Measurements from ENCODE around the gene HDAC7.

The HDAC7 gene

DNA sequence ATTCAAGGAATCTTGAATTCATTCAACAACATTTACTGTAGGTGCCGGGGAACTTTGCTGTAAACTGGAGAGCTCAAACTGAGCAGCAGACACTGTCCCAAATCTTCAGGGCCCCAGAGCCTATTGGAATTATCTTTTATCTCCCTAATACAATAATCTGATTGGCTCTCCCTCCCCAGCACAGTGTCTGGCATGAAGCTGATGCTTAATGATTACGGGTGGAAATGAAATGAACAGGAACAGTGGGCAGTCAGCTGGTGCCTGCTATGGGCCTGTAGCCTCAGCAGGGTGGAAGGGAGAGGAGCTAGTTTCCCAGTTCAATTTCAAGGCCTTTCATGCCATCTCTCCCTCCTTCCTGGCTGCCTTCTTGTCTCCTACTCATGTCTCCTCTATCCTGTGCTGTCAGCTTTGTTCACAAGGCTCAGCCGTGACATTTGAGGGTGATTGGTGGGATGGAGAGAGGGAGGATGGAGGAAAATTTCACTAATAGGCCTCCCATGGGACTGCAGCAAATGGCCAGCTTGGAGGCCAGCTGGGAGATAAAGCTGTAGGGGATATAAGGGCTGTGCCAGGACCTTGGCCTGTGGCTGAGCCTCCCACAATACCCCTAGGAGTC lies 56.7 kb downstream of the HDAC7 start:
- DNase-seq (ENCODE audit: low spot score) = peak; percentile 64

DNA sequence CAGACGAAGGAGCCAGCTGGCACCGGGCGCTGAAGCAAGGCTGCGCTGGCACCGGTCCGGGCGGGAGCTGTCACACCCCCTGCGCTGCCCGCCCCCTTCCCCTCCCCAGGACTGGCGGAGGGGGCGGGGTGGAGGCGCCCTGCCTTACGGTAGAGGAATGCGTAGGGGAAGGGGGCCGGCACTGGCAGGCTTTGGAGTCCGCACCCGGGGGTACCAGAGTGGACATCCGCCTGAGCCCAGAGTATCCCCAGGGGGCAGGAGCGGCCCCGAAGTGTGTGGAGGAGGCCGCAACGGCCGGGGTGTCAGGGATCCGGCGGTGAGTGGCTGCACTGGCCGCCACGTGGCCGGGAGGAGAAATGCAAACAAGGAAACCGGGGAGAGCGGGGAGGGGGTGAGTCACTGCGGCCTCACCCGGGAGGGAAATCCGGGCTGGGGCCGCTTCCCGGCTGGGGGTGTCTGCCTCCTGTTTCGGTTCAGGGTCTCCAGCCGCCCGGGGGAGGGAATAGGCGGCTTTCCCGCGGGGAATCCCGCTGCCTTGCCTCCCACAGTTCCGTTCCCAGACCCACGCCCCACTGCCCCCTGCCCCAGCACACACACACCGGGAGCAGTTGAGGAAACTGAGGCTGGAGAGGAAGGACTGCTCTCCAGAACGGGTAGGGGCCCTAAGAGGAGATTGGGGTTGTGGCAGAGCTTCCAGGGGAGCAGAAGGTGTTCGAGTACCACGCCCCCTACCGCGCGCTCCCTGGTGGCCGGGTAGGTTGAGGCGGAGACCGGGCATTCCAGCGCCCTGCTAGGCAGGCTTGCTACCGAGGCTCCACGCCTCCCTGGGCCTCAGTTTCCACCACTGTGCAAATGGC lies 60.6 kb downstream of the HDAC7 start, which contains the start of gene RAPGEF3:
TSS of gene RAPGEF3 (minus strand) at position 47 of the 857 bp plus-strand sequence. CDS start 324 bp downstream, outside the sequence.
- DNase-seq (ENCODE audit: low spot score) = peak; percentile 98

DNA sequence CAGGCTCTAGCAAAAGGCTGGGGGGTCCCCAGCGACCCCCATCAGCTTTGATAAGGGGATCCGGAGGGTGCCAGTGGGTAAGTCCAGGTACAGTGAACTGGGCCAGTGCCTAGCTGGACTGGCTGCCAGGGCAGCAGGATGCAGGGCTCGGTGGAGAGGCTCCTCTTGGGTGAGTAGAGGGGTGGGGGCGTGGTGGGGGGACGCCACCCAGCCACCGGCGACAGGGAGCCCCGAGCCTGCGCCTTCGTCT lies 61.2 kb downstream of the HDAC7 start:
- DNase-seq (ENCODE audit: low spot score) = no peak

DNA sequence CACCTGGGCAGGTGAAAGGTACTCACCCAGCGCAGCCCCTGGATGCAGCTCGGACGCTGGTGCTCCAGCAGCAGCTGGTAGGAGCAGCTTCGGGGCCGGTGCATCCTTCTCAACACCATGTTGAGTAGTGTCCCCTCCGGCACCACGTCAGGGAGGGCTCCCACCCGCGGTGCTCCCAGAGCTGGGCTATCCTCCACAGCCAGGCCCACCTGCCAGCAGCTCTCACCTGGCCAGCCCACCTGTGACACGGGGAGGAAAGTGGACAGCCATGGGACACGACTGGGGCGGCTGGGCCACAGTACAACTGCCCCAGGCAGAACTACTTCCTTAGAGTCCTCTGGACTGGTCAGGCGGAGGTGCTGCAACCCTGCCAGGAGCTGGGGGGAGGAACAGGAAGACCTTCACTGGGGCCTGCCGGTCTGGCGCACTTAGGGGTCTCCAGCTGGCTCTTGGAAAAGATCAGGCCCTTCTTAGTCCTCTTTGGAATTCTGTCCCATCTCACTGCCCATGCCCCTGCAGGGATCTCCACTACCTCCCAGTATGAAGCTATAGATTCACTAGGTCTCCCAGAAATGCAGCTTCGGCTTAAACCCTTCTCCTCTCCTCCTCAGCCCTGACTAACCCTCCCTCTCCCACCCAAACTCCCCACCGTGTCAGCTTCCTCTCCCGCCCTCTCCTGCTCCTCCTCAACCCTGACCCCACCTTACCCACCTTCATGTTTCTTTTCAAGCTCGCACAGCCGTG lies 61.7 kb downstream of the HDAC7 start:
- DNase-seq (ENCODE audit: low spot score) = peak; percentile 62

DNA sequence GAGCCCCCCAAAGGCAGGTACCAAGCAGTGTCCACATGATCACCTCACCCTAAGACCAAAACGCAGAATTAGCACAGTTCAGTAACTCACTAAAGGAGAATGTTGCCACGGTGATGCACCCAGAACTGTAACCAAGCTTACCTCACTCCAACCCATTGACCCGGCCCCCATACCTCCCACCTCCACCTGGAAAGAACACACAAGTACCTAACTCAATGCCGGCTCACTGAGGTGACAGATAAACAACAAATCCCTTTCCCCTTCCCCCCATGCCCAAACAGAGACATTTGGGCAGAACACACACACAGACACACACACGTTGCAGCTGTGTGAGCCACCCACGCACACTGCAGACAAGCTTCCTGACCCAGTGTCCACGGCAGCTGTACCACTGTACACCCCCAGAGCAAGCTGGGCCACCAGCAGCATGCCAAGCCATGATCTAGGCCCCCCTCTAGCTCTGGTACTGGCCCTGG lies 62.3 kb downstream of the HDAC7 start:
- peak; percentile 71 for DNase-seq (ENCODE audit: low spot score)

DNA sequence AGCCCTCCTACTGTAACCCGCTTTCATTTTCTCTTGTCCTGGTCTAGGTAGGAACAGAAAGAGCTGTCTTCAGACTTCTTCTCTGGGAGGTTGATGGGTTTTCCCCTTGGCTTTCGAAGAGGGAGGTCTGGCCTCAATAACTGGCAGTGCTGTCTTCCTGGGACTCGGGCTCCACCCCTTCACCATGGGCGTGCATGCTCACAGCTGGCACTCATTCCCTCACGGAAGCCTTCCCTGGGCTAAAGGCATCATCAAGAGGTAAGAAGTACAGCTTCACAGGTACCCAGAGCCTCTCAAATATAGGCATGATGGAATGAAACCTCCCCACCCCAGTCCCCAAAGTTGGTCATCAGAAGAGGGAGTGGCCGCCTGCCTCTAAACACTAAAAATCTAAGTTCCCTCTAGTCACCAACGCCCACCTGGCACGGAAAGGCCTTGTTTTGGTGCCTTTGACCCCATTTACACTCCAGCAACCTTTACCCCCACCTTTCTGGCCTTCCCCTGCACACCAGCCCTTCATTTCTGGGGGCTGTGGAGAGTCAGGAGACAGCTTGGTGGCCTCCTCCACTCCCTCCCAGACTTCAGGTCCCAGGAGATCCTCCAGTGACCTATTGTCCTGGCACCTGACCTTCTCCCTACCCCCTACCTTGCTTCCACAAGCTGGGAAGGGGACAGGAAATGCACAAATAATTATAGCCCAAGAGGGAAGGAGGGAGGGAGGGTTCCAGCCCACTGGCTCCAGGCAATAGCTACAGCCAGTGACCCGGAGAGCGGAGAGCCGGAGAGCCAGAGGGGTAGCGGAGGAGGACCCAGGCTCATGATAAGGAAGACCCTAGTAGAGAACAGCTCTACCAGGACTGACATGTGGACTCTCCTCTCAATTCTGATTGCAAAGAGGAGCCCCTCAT lies 63.8 kb downstream of the HDAC7 start:
- peak; percentile 78 for DNase-seq (ENCODE audit: low spot score)

DNA sequence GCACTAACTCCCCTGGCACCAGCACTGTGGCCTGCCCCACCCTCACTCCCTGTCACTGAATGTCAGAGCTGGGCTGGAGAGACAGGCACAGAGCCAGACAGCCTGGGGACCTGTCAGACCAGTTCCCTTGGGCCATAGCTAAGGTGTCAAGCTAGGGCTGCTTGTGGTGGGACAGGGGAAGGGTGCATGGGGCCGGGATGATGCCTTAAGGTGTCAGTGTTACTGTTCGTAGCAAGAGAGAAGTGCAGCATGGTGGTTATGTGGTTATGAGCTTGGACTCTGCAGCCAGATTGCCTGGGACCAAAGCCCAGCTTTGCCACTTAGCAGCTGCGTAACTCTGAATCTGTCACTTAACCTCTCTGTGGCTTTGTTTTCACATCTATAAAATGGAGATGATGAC lies 64.8 kb downstream of the HDAC7 start:
- no peak for DNase-seq (ENCODE audit: low spot score)

DNA sequence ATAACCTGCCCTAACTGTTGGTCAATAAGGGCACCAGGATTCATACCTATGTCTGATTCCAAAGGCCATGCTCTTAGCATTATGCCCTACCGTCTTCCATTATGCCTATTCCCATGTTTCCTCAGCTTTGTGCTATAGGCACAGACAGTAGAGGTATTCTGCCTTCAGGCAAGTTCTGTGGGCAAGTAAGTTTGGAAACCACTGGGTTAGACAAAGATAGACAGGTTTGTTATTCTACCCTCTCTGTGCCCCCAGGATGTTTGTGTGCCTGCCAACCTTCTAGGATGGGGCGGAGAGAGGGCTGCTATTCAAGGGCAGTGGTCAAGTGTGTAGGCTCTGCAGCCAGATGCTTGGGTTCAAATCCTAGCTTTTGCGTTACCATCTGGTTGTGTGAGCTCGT lies 65.6 kb downstream of the HDAC7 start:
- no peak for DNase-seq (ENCODE audit: low spot score)

DNA sequence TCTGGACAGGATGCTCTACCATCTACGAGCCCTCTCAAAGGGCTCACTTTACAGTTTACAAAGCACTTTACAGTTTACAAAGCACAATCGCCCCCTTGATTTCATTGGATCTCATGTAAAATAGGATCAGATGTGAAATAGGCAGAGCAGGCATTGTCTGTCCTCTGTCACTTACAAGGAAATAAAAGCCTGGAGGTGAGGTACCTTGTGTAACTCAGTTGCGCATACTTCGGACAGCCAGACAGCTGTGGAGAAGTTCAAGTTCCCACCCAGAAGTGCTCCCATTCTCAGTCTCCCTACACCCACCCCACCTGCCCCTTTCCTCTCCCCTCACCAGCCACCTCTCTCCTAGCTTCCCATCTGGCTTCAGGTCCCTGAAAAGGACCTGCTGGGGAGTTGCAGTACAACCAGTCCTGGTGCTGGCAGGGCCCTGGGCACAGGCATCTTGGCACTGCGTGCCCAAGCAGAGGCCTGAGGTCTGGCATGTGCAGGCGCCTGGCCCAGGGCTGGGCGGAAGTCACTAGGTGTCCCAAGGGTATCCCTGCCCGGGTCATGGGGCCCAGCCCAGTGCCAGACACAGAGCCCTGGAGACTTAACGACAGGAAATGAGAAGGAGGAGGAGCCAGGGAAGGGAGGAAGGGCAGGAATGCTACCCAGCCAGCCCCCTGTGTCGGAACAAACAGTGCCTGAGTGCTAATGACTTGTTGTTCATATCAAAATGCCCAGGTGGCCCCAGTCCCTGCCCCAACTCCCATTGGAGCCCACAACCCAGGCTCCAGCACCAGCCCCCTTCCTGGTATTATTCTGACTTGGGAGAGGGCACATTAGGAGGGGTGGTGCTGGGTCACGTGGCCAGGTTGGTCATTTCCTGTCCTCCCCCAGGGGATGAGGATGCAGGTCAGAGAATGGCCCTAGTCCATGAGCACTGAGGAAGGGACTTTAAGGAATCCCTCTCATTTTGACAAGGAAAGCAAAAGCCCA lies 66.4 kb downstream of the HDAC7 start:
- peak; percentile 74 for DNase-seq (ENCODE audit: low spot score)

DNA sequence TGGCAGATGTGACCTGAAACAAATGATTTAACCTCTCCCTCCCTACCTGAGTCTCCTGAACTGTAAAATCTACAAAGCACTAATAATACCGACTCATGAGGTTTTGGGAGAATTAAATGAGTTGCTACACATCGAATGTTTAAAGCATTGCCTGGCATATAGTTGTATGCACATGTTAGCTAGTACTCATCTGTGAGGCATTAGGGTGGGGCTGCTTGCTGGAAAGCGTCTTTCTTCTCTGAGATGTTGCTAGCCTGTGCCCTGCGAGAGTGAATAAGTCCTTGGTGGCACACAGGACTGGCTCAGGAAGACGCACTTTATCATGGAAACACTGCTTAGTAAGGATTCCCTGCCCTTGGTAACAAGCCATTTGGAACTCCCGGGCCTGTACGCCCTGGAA lies 67.2 kb downstream of the HDAC7 start:
- DNase-seq (ENCODE audit: low spot score) = no peak

DNA sequence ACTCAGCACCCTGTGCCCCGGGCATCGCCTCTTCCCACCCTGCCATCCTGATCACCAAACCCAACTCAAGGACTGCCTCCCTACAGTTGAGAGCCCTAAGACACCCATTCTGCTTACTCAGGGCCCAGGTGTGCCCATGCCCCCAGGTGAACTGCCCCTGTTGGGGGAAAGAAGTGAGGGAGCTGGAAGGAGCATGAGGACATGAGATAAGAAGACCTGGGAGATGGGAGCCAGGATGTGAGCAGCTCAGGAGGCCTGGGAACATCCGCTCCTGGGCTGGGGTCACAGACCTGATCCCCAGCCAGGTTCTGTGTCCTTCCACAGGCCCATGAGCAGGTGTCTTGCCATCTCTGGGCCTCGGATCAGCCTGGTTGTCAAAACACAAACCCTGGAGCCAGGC lies 67.6 kb downstream of the HDAC7 start:
- no peak for DNase-seq (ENCODE audit: low spot score)

DNA sequence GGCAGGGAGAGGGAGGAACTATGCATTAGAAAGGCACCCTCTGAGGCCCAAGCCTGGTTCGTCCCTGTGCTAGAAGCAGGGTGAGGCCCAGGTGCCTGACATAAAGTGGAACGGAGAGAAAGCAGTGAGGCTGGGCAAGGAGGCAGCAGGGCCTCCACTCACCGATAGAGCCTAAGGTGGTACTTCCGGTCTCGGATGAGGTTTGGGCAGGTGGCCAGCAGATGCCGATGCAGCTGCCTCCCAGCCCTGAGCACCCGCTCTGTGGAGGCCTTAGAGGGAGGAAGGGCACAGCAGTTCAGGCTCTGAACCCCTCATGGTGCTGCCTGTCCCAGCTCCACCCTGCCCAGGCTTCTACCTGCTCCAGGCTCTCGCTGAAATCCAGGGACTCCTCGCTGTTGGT lies 68.1 kb downstream of the HDAC7 start:
- no peak for DNase-seq (ENCODE audit: low spot score)

DNA sequence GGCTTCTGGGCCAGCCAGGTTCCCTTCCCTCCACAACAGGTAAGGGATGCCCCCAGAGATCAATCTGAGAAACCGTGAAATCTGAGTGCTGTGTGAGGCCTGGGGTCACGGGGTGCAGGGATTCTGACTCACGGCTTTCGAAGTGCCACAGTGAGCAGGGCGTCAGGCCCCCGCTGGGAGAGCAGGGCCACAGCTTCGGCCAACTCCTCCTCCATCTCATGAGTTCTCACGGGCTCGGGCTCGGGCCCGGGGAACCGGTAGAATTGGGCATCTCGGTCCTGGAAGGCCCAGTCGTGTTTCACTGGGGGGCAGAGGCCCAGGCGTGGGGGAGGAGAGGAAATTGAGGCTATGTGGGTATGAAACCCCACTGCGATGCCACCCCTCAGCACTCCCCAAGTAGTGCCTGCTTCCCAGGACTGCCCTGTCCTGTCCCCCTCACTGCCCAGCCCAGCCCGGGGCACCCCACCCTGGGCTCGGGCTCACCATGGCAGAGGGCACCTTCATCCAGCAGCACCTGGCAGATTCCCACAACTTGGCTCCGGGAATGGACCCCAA lies 68.7 kb downstream of the HDAC7 start:
- DNase-seq (ENCODE audit: low spot score) = no peak

DNA sequence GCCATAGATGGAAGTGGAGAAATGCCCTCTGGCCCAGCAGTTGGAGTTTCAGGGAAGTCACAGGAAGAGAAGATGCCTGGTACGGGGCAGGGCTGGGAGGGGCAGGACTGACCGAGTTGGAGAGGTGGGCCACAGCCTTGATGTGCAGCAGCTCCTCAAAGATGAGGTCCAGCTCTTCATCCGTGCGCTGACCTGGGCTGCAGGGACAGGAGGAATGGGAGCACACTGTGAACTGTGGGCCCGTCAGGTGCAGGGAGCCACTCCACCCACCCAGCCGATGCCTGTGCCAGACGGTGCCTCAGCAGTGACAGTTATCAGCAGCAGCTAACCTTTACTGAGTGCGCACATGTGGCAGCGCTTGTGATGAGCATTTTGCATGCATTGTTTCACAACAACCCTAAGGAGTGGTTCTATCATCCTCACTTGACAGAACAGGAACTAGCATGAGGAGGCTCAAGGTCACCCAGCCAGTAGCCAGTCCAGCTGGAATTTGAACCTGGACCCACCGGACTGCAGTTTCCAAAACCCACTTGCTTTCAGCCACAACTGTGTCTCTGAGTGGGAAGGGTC lies 69.4 kb downstream of the HDAC7 start:
- no peak for DNase-seq (ENCODE audit: low spot score)

DNA sequence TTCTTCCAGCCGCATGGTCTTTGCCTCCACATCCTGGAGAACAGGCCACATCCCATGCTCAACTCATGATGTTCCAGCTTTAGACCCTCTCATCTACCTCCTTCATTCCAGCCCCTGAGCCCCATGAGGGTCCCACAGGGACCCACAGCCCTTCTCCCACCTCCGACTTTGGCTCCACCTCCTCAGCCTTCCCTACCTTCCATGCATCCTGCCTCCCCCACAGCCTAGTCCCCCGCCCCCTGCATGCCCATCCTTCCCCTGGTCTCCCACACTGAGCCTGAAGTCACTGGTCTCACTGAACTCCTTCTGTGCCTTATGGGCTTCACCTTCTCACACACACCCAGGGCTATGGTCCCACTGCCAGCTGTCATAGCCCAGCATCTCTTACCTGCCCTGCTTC lies 70.8 kb downstream of the HDAC7 start:
- DNase-seq (ENCODE audit: low spot score) = no peak

DNA sequence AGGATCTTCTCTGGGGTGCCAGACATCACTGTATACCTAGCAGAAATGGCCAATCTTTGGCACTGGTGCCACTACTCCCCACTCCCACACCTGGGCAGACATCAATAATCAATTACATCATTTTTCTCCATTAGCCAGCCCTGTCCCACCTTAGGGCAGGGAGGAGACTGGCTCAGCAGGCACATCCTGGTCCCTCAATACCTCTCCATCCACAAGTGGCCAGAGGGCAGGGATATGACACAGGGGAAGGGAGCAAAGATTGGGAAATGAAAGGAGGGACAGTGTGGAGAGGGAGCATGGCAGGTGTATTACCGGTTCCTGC lies 71.2 kb downstream of the HDAC7 start:
- no peak for DNase-seq (ENCODE audit: low spot score)

DNA sequence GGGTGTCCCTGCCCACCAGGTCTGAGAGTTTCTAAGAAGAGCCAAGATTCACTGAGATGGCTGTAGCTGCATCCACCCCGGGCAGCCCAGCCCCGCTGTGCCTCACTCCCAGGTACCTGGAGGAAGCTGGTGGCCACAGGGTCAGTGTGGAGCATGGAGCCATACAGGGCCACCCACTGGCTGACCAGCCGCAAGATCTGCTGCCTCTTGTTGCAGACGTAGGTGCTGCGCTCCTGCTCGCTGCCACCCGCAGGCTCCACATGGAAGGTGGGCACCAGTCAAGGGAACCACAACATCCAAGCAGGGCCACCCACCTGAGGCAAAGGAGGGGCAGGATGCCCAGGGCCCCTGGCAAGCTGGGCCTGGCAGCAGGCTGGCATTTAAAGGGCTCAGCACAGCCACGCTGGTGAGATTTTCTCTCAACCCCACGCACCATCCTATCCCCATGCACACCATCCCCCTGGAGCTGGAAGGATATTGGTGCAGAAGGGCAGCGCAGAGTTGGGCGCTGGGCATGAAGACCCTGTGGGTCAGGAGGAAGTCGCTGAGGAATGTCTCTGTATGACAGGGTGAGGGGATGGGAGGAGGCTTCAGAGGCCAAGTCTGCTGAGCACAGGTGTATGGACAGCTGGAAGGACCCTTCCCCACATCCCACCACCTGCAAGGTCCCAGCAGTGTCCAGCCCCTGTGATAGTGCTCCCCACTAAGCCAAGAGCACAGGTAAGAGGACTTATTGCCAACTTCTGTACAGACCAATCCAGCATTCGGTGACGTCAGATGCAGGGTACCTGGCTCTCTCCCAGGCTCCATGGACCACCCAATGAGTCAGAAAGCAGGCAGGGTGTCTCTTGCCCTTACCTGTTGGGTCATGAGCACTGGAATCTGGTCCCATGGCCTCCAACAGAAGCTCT lies 71.9 kb downstream of the HDAC7 start:
- DNase-seq (ENCODE audit: low spot score) = no peak

DNA sequence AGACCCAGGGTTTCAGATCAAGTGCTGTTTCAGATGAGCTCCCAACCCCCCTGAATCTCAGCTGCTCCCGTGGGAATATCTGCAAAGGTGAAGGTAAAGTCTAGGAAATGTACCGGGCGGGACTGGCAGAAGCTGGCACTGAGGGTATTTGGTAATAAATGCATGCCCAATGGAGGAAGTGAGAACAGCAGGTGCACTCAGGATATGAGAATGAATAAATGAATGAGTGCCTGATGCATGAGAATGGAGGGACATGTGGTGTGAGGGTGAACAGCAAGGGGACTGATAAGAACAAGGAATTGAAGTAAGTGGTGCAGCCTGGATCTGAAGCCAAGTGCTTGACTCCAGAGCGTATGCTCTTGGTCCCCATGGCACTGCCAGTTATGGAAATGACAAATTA lies 72.6 kb downstream of the HDAC7 start:
- no peak for DNase-seq (ENCODE audit: low spot score)

DNA sequence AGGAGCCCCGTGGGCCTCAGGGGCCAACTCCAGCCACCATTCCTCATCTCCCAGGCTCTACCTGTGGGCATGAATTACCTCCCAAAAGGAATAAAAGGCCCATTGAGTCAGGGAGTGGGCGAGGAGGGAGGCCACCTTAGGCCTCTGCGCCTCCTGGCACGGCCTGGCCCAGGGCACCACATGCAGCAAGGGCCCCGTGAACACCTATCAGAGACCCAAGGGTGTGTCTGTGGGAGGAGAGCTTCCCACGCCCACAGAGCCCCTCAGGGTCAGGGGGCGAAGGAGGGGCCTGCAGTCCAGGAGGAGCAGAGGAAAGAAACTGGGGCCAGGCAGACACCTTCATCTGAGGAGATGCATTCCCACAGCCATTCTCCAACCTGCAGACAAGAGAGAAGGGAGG lies 73.2 kb downstream of the HDAC7 start:
- DNase-seq (ENCODE audit: low spot score) = no peak
